Measurements from ENCODE around the gene SELENOT.

- TF ChIP-seq YY1 (IDR thresholded peaks at IDR 0.05; ENCODE audit: low read depth) (no peak), SIN3A (IDR thresholded peaks at IDR 0.05; ENCODE audit: borderline replicate concordance, low read depth, low read length) (no peak), CTCF (IDR thresholded peaks at IDR 0.05) (no peak), EP300 (IDR thresholded peaks at IDR 0.05; ENCODE audit: borderline replicate concordance in 1 of 2, low read depth in 1 of 2, low read length in 1 of 2) (no peak), POLR2AphosphoS5 (IDR thresholded peaks at IDR 0.05; ENCODE audit: low read depth, low read length) (no peak), ZBTB33 (IDR thresholded peaks at IDR 0.05; ENCODE audit: borderline replicate concordance, low read depth) (no peak)
Measured at GRCh38 chr3:150656316-150656715, 53.2 kb downstream of the SELENOT start.

Data from SK-N-SH (cell line).